Peyer's patch (tissue), 4 donors: ENCODE data around the gene RREB1. TPM values are rescaled to one million over a fixed set of nuclear protein-coding genes. Genes with fewer than 3 reads are reported as not detected.
A peak's percentile ranks its signal among the peaks of the same experiment; 100 is the strongest.

Experiments
- DNase-seq, 3 donors: peaks; one replicate each; pipeline ENCODE4 v3.0.0-alpha.2; 2017 to 2019
- H3K27ac ChIP-seq, 4 donors: fragments of 200-600 bp; sonication (generic); one replicate each; pipeline ENCODE4 v1.5.1; 2016 to 2019
- H3K27me3 ChIP-seq, 2 donors: fragments of 200-600 bp; sonication (generic); one replicate each; pipeline ENCODE4 v1.5.1; 2019
- H3K36me3 ChIP-seq, 3 donors: fragments of 200-600 bp; sonication (generic); one replicate each; pipeline ENCODE4 v1.5.1; 2016 to 2019
- H3K4me1 ChIP-seq, 4 donors: fragments of 200-600 bp; sonication (generic); one replicate each; pipeline ENCODE4 v1.5.1; 2016 to 2019
- H3K4me3 ChIP-seq, 4 donors: fragments of 200-600 bp; sonication (generic); 1 replicate in 3 of 4; 2 replicates in 1 of 4; pipeline ENCODE4 v1.5.1; 2016 to 2019; ENCODE audit warnings: mild to moderate bottlenecking in 1 of 4
- H3K9me3 ChIP-seq, 4 donors: fragments of 200-600 bp; sonication (generic); one replicate each; pipeline ENCODE4 v1.5.1; 2016 to 2019; ENCODE audit warnings: mild to moderate bottlenecking in 1 of 4
- POLR2A ChIP-seq, 2 donors: fragments of 450-650 bp; IDR thresholded peaks; one replicate each; pipeline ENCODE4 v1.5.1; 2017; ENCODE audit warnings: antibody characterized with exemption in 2 of 2, mild to moderate bottlenecking in 2 of 2, moderate library complexity in 2 of 2
- total RNA-seq, 4 donors: library from RNA; depleted of rRNA; stranded (reverse); fragments of >200 nt; gene quantifications; one replicate each; pipeline ENCODE4 v1.1.0, GENCODE V29; 2016
- TF ChIP-seq, protein P1 (sequence below), 6 experiments: fragments of 450-650 bp in 4 of 6; fragments of 200-600 bp in 2 of 6; sonication (generic) in 1 of 6; IDR thresholded peaks; one replicate each; pipeline ENCODE4 v1.5.1; 2017 to 2019; ENCODE audit warnings: antibody characterized with exemption in 6 of 6, mild to moderate bottlenecking in 3 of 6, moderate library complexity in 1 of 6

The RREB1 gene, protein sequence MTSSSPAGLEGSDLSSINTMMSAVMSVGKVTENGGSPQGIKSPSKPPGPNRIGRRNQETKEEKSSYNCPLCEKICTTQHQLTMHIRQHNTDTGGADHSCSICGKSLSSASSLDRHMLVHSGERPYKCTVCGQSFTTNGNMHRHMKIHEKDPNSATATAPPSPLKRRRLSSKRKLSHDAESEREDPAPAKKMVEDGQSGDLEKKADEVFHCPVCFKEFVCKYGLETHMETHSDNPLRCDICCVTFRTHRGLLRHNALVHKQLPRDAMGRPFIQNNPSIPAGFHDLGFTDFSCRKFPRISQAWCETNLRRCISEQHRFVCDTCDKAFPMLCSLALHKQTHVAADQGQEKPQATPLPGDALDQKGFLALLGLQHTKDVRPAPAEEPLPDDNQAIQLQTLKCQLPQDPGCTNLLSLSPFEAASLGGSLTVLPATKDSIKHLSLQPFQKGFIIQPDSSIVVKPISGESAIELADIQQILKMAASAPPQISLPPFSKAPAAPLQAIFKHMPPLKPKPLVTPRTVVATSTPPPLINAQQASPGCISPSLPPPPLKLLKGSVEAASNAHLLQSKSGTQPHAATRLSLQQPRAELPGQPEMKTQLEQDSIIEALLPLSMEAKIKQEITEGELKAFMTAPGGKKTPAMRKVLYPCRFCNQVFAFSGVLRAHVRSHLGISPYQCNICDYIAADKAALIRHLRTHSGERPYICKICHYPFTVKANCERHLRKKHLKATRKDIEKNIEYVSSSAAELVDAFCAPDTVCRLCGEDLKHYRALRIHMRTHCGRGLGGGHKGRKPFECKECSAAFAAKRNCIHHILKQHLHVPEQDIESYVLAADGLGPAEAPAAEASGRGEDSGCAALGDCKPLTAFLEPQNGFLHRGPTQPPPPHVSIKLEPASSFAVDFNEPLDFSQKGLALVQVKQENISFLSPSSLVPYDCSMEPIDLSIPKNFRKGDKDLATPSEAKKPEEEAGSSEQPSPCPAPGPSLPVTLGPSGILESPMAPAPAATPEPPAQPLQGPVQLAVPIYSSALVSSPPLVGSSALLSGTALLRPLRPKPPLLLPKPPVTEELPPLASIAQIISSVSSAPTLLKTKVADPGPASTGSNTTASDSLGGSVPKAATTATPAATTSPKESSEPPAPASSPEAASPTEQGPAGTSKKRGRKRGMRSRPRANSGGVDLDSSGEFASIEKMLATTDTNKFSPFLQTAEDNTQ (N-terminal part only)
- total RNA-seq, result 100 to 1,000 TPM in 3 of 4 donors, 10 to 100 TPM in 1; 65.0 to 118 (median 113) TPM

DNA sequence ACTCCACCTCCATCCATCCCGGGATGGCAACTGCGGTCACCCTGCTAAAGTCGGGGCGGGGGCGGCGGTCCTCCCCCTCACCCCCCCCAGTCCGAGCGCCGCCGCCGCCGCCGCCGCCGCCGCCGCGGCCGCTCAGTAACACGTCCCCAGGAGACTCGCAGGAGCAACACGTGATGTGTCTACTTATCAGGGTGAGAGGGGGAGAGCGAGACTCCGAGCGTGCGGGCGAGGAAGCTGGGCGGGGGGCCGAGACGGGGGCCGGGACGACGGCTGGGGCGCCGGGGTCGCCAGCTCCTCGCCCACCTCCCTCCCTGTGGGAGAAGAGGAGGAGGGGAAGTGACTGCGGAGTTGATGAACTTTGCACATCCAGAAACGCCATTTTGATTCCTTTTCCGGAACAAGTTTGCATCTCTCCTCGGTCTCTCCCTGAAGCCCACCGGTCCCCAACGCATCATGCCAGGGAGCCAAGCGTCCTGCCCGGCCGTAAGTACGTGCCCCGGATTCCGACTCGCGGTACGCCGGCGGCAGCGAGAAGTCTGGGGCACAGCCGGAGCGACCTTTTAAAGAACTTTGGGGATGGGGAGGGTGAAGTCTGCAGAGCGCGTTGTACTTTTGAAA, at the start of gene RREB1:
Gene RREB1 (plus strand): TSS at position 384 of the 618 bp plus-strand sequence. CDS start 73,951 bp downstream, outside the sequence.
- peak; percentile 83 to 85 (median 84) for DNase-seq
- Histone ChIP-seq H3K4me3 (peak within 1 kb of the TSS; percentile 79 to 96 (median 94)), H3K27ac (peak within 1 kb of the TSS; percentile 89 to 98 (median 95)), H3K36me3 (no peaks in the 10 kb centered on the region), H3K9me3 (no peaks in the 10 kb centered on the region), H3K27me3 (no peaks in the 10 kb centered on the region), H3K4me1 (peaks cover 0 to 27% (median 2%) of the 10 kb centered on the region in 4 donors)
- TF ChIP-seq POLR2A (IDR thresholded peaks at IDR 0.05), result peak; percentile 21 to 59
- TF ChIP-seq, protein P1, sequence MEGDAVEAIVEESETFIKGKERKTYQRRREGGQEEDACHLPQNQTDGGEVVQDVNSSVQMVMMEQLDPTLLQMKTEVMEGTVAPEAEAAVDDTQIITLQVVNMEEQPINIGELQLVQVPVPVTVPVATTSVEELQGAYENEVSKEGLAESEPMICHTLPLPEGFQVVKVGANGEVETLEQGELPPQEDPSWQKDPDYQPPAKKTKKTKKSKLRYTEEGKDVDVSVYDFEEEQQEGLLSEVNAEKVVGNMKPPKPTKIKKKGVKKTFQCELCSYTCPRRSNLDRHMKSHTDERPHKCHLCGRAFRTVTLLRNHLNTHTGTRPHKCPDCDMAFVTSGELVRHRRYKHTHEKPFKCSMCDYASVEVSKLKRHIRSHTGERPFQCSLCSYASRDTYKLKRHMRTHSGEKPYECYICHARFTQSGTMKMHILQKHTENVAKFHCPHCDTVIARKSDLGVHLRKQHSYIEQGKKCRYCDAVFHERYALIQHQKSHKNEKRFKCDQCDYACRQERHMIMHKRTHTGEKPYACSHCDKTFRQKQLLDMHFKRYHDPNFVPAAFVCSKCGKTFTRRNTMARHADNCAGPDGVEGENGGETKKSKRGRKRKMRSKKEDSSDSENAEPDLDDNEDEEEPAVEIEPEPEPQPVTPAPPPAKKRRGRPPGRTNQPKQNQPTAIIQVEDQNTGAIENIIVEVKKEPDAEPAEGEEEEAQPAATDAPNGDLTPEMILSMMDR (IDR thresholded peaks at IDR 0.05), result no peak

DNA sequence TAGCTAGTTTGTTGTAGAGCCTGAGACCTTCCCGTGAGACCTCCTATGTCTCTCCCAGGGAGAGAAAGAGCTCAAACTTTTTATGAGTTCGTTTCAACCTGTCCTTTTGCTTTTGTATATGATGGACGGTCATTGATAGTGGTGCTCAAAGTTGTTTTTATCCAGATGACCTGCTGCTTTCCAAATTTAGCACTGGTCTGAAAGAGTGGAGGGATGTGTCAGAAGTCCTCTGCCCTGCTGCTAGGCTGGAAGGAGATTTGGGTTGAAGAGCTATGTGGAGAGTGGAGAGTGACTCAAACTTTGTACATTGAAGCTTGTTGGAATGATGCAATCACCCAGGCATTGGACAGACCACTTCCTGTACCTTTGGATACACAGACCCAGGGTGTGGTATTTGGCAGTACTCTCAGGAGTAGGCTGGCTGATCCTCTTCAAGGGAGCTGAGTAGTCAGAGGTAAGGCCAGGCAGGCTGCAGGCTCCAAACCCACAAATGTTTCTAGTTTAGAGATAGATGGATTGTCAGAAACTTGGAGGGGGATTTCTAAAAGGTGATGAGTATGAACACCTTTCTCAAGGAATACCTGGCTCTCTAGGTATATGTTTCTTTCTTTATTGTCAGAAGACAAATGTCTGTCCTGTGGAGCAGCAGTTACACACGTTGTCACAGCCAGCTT, 49.4 kb upstream of the RREB1 start:
- H3K27ac ChIP-seq, result peak overlapping the region in 2 of 4 donors; percentile 54 to 66
- no peak overlapping the region for H3K4me3 ChIP-seq
- H3K9me3 ChIP-seq, result no peaks in the 10 kb centered on the region
- DNase-seq, result peak in 1 of 3 donors; percentile 82
- peaks cover 0 to 2% (median 0%) of the 10 kb centered on the region in 4 donors for H3K4me1 ChIP-seq
- H3K36me3 ChIP-seq, result no peaks in the 10 kb centered on the region
- TF ChIP-seq, protein P1 (IDR thresholded peaks at IDR 0.05), result no peak
- peak in 1 of 2 donors; percentile 65 for TF ChIP-seq POLR2A (IDR thresholded peaks at IDR 0.05)
- no peaks in the 10 kb centered on the region for H3K27me3 ChIP-seq

DNA sequence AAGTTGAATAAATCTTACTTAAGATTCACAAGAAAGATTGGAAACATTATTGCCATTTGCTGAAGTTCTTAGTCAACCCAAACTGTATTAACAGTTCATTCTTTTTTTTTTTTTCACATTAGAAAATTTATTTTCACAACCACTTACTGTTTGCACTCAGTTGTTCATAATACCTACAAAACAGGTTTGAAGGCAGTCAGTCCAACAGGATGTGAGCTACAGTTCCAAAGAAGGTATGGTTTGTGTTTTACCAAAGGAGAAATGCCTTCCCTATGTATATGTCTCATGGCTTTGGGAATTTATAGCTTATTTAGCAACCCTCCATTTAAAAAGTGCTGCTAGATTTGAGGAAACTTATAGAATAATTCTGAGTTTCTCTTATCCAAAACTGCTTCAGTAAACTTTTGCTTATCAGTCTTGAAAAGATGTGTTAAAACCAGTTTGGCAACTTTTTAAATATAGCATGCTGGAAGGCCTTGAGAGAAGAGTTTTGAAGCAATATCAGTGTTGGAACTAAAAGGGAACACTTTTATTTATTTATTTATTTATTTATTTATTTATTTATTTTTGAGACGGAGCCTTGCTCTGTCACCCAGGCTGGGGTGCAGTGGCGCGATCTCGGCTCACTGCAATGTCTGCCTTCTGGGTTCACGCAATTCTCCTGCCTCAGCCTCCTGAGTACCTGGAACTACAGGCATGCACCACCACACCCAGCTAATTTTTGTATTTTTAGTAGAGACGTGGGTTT, 46.8 kb upstream of the RREB1 start:
- TF ChIP-seq, protein P1 (IDR thresholded peaks at IDR 0.05), result no peak
- no peak for TF ChIP-seq POLR2A (IDR thresholded peaks at IDR 0.05)
- no peaks in the 10 kb centered on the region for H3K4me1 ChIP-seq
- no peak for DNase-seq
- no peaks in the 10 kb centered on the region for H3K9me3 ChIP-seq
- no peak overlapping the region for H3K4me3 ChIP-seq
- H3K36me3 ChIP-seq, result no peaks in the 10 kb centered on the region
- H3K27ac ChIP-seq, result no peak overlapping the region
- H3K27me3 ChIP-seq, result no peaks in the 10 kb centered on the region

DNA sequence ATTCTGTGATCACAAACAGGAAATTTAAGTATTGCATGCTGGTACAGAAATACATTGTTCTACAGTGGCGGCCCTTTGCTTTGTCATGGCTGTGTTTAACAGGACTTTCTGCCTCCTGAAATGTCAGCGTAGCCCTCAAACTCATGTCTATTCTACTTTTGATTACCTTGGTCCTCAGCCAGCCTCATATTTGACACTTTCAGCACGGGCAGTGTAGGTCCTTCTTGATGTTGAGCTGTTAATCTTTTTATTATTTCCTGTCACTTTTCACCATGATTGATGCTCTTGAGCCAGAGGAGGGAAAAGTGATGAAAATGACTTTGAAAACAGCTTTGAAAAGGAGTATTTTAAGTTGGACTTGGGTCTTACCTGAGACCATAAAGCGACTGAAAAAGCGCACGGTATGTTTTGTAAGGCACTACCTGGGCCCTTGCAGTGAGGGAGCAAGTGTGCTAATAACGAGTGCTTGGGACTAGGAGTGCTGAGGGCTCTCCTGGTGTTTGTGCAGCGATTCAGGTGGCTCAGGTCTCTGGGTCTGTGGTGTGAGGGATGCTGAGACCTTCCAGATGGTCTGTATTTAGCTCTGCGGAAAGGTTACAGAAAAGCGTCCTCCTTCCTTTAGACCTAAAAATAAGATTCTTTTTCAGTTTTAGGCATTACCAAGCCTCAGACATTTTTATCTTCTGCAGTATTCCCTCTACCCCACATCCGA, 45.2 kb upstream of the RREB1 start:
- DNase-seq, result no peak
- TF ChIP-seq, protein P1 (IDR thresholded peaks at IDR 0.05), result no peak
- no peak for TF ChIP-seq POLR2A (IDR thresholded peaks at IDR 0.05)
- Histone ChIP-seq H3K4me1 (no peaks in the 10 kb centered on the region), H3K27me3 (no peaks in the 10 kb centered on the region), H3K27ac (no peak overlapping the region), H3K9me3 (no peaks in the 10 kb centered on the region), H3K36me3 (no peaks in the 10 kb centered on the region), H3K4me3 (no peak overlapping the region)
